Measurements from ENCODE around the gene C17orf113.

GRCh38 chr17:42047343-42047742 lies 3.1 kb downstream of the C17orf113 start:
- no peak for TF ChIP-seq CTCF (conservative IDR thresholded peaks at IDR 0.05; ENCODE audit: low read depth, low read length)
- no peak for TF ChIP-seq EZH2 (IDR thresholded peaks at IDR 0.05; ENCODE audit: low read length, unreplicated experiment)
